Esophagus mucosa (tissue), 1 donor: ENCODE measurements around the gene CYP2R1. TPM values are rescaled to one million over a fixed set of nuclear protein-coding genes. Genes with fewer than 3 reads are reported as not detected.
"Not testable (repeated sequence)": the region's sequence is repeated elsewhere in the genome, so short reads cannot be mapped to it uniquely, and the experiment has no call there.

ENCODE experiments used
- ATAC-seq: fragments of 200-7000 bp; cut with Tn5 transposase; one replicate; pipeline ENCODE4 v1.9.1; 2020
- total RNA-seq: library from RNA; stranded (reverse); gene quantifications from one replicate; pipeline ENCODE4 v1.2.4, GENCODE V29; 2023
- donor health status: DM: yes; HTN: yes; CAD: no.

The CYP2R1 gene
- total RNA-seq, 1 donor from 2014 or later = 14.4 TPM

GRCh38 chr11:14891143-14892035, 642 bp downstream of the CYP2R1 start:
- peak; percentile 86 for ATAC-seq

GRCh38 chr11:14886513-14886912, 5.5 kb downstream of the CYP2R1 start:
- no peak for ATAC-seq

GRCh38 chr11:14884667-14885273, 7.3 kb downstream of the CYP2R1 start:
- no peak for ATAC-seq

GRCh38 chr11:14883683-14884082, 8.3 kb downstream of the CYP2R1 start:
- not testable (repeated sequence) for ATAC-seq

- ATAC-seq = no peak
These were observed 9.8 kb downstream of the CYP2R1 start for GRCh38 chr11:14882196-14882595.

- ATAC-seq = no peak
These were observed 10.3 kb downstream of the CYP2R1 start for GRCh38 chr11:14881576-14882193.

GRCh38 chr11:14875163-14875562, 16.9 kb downstream of the CYP2R1 start:
- ATAC-seq = no peak

GRCh38 chr11:14873632-14874031, 18.4 kb downstream of the CYP2R1 start:
- no peak for ATAC-seq

GRCh38 chr11:14872032-14872431, 20.0 kb downstream of the CYP2R1 start:
- ATAC-seq = peak; percentile 73

- not testable (repeated sequence) for ATAC-seq
These were observed 28.3 kb downstream of the CYP2R1 start for GRCh38 chr11:14863775-14864174.

- no peak for ATAC-seq
These were observed 30.4 kb downstream of the CYP2R1 start for GRCh38 chr11:14861680-14862079.

GRCh38 chr11:14860511-14860910, 31.5 kb downstream of the CYP2R1 start:
- no peak for ATAC-seq

- no peak for ATAC-seq
These were observed 33.6 kb downstream of the CYP2R1 start for GRCh38 chr11:14858404-14858803.

- no peak for ATAC-seq
These were observed 34.4 kb downstream of the CYP2R1 start for GRCh38 chr11:14857621-14858020.

- no peak for ATAC-seq
These were observed 36.1 kb downstream of the CYP2R1 start for GRCh38 chr11:14855890-14856289.

GRCh38 chr11:14854057-14854456, 38.0 kb downstream of the CYP2R1 start:
- no peak for ATAC-seq

GRCh38 chr11:14852571-14853177, 39.4 kb downstream of the CYP2R1 start:
- ATAC-seq = no peak

- ATAC-seq = no peak
These were observed 50.0 kb downstream of the CYP2R1 start for GRCh38 chr11:14842002-14842401.

GRCh38 chr11:14835496-14836492, 56.2 kb downstream of the CYP2R1 start:
- ATAC-seq = no peak
